CD4-positive, alpha-beta T cell treated with Interleukin-15 for 4 hours (primary cell): ENCODE data around the gene LSMEM2.
A peak's percentile ranks its signal among the peaks of the same experiment; 100 is the strongest.
"Not testable (repeated sequence)": the region's sequence is repeated elsewhere in the genome, so short reads cannot be mapped to it uniquely, and the experiment has no call there.

Experiments
- DNase-seq: peaks from one replicate; pipeline ENCODE4 v3.0.0-alpha.2; 2020; ENCODE audit warnings: low spot score

Gene LSMEM2

GRCh38 chr3:50264964-50265485, 13.9 kb upstream of the LSMEM2 start:
- no peak for DNase-seq

- DNase-seq, result no peak
These were observed 13.3 kb upstream of the LSMEM2 start for GRCh38 chr3:50265571-50265970.

- no peak for DNase-seq
These were observed 12.9 kb upstream of the LSMEM2 start for GRCh38 chr3:50266017-50266416.

GRCh38 chr3:50266836-50267235, 12.1 kb upstream of the LSMEM2 start:
- DNase-seq, result no peak

- no peak for DNase-seq
These were observed 11.5 kb upstream of the LSMEM2 start for GRCh38 chr3:50267280-50267913.

- DNase-seq, result no peak
These were observed 10.6 kb upstream of the LSMEM2 start for GRCh38 chr3:50268276-50268675.

GRCh38 chr3:50268703-50269451, 10.0 kb upstream of the LSMEM2 start, which contains the start of gene SEMA3B:
Gene SEMA3B (plus strand): TSS chr3:50269147. CDS start chr3:50269241, 94 bp downstream.
- DNase-seq, result no peak

- no peak for DNase-seq
These were observed 9.4 kb upstream of the LSMEM2 start for GRCh38 chr3:50269460-50269859.

GRCh38 chr3:50269977-50270413, 8.9 kb upstream of the LSMEM2 start:
- no peak for DNase-seq

- DNase-seq, result no peak
These were observed 8.3 kb upstream of the LSMEM2 start for GRCh38 chr3:50270422-50271224.

GRCh38 chr3:50271314-50271936, 7.5 kb upstream of the LSMEM2 start:
- DNase-seq, result no peak

GRCh38 chr3:50272538-50272910, 6.4 kb upstream of the LSMEM2 start:
- not testable (repeated sequence) for DNase-seq

- peak; percentile 84 for DNase-seq
These were observed 5.8 kb upstream of the LSMEM2 start for GRCh38 chr3:50272911-50273688.

- no peak for DNase-seq
These were observed 5.2 kb upstream of the LSMEM2 start for GRCh38 chr3:50273689-50274065.

- peak; percentile 64 for DNase-seq
These were observed 4.3 kb upstream of the LSMEM2 start for GRCh38 chr3:50274371-50275104.

- DNase-seq, result no peak
These were observed 3.5 kb upstream of the LSMEM2 start for GRCh38 chr3:50275141-50275995.

GRCh38 chr3:50275996-50276761, 2.7 kb upstream of the LSMEM2 start:
- DNase-seq, result no peak

GRCh38 chr3:50276762-50277101, 2.2 kb upstream of the LSMEM2 start:
- no peak for DNase-seq
